ACC112 (cell line): Measurements from ENCODE around the gene XAB2.
"Not testable (repeated sequence)": the region's sequence is repeated elsewhere in the genome, so short reads cannot be mapped to it uniquely, and the experiment has no call there.

Source experiments
- H2AFZ ChIP-seq: fragments of 200-600 bp; sonication (generic); one replicate; pipeline ENCODE4 v1.6.0; 2017; ENCODE audit warnings: antibody characterized with exemption, low read length; ENCODE audit not compliant: unreplicated experiment
- H3K27ac ChIP-seq: fragments of 200-600 bp; sonication (generic); 2 replicates; pipeline ENCODE4 v1.5.1; 2014; ENCODE audit warnings: low read depth, mild to moderate bottlenecking, antibody characterized with exemption, low read length, moderate library complexity
- H3K27me3 ChIP-seq: fragments of 200-600 bp; sonication (generic); 2 replicates; pipeline ENCODE4 v1.6.1; 2014; ENCODE audit warnings: mild to moderate bottlenecking, antibody characterized with exemption, low read length, moderate library complexity, mixed read lengths; ENCODE audit not compliant: insufficient read depth
- H3K36me3 ChIP-seq: fragments of 200-600 bp; sonication (generic); 2 replicates; pipeline ENCODE4 v1.6.1; 2016; ENCODE audit warnings: mild to moderate bottlenecking, antibody characterized with exemption, low read length, moderate library complexity, mixed read lengths; ENCODE audit not compliant: insufficient read depth
- H3K4me1 ChIP-seq: fragments of 200-600 bp; sonication (generic); one replicate; pipeline ENCODE4 v1.6.1; 2016; ENCODE audit warnings: low read length, mixed read lengths; ENCODE audit not compliant: insufficient read depth, unreplicated experiment, control insufficient read depth
- H3K4me3 ChIP-seq: fragments of 200-600 bp; sonication (generic); 2 replicates; pipeline ENCODE4 v1.5.1; 2014; ENCODE audit warnings: mild to moderate bottlenecking, low read depth, low read length
- H3K79me2 ChIP-seq: fragments of 200-600 bp; sonication (generic); one replicate; pipeline ENCODE4 v1.6.0; 2016; ENCODE audit warnings: low read length; ENCODE audit not compliant: control insufficient read depth, unreplicated experiment, insufficient read depth

Gene XAB2

DNA sequence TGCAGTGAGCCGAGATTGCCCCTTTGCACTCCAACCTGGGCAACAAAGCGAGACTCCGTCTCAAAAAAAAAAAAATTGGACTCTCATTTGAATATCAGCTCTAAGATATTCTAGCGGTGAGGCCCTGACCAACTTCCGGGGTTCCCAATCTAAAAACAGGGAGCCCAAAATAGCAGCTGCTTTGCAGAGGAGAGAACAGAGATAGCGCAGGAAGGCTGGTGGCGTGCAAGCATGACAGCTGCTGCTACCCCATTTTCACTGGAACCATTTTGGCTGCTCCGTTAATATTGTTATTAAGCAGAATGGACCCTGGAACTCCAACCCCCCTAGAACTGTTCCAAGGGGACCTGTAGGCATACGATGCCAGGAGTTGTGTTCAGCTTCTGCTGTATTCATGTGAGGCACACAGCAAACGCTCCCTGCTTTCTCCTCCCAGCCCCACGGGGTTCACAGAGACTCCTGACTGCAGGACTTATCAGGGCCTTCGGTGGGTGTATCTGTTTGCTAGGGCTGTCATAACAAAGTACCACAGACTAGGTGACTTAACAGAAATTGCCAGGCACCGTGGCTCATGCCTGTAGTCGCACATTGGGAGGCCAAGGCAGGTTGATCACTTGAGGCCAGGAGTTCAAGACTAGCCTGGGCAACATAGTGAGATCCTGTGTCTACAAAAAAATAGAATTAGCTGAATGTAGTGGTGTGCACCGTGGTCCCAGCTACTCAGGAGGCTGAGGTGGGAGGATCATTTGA is 19.1 kb upstream of the XAB2 start:
- no peaks in the 10 kb centered on the region for H3K4me1 ChIP-seq
- H3K27ac ChIP-seq = no peak overlapping the region
- H3K4me3 ChIP-seq = no peak overlapping the region

DNA sequence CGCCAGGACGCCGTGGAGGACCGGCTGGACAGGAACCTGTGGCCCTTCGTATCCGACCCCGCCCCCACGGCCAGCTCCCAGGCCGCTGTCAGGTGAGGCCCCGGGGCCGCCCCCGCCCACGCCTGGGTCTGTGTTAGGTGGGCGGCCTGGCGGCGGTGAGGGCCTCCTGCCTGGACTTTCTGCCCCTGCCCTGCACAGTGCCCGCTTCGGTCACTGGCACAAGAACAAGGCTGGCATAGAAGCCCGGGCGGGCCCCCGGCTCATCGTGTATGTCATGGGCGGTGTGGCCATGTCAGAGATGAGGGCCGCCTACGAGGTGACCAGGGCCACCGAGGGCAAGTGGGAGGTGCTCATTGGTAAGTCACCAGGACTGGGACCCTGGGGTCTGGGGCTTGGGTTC is 17.8 kb upstream of the XAB2 start:
- no peak overlapping the region for H3K4me3 ChIP-seq
- H3K79me2 ChIP-seq = no peaks in the 10 kb centered on the region
- H3K36me3 ChIP-seq = no peaks in the 10 kb centered on the region
- H3K4me1 ChIP-seq = no peaks in the 10 kb centered on the region
- H3K27me3 ChIP-seq = no peaks in the 10 kb centered on the region
- no peak overlapping the region for H3K27ac ChIP-seq
- no peak overlapping the region for H2AFZ ChIP-seq

More for the DNA sequence above, 19.1 kb upstream of the XAB2 start:
- Histone ChIP-seq H3K27me3 (no peaks in the 10 kb centered on the region), H3K36me3 (no peaks in the 10 kb centered on the region), H3K79me2 (no peaks in the 10 kb centered on the region), H2AFZ (no peak overlapping the region)

DNA sequence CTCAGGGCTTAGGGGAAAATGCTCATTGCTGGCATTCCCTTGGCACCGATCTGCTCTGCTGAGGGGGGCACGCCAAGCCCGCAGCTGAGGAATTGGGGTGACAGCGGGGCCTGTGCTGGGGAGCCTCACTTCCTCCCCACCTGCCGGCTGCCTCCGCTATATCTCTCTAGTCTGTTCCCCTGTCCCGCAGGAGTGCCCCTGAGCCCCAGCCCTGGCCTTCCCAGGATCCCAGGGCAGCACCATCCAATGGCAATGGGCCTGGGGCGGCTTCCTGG is 17.0 kb upstream of the XAB2 start:
- no peak overlapping the region for H2AFZ ChIP-seq
- H3K27me3 ChIP-seq = no peaks in the 10 kb centered on the region
- H3K27ac ChIP-seq = no peak overlapping the region
- no peaks in the 10 kb centered on the region for H3K4me1 ChIP-seq
- no peak overlapping the region for H3K4me3 ChIP-seq
- no peaks in the 10 kb centered on the region for H3K36me3 ChIP-seq
- no peaks in the 10 kb centered on the region for H3K79me2 ChIP-seq

DNA sequence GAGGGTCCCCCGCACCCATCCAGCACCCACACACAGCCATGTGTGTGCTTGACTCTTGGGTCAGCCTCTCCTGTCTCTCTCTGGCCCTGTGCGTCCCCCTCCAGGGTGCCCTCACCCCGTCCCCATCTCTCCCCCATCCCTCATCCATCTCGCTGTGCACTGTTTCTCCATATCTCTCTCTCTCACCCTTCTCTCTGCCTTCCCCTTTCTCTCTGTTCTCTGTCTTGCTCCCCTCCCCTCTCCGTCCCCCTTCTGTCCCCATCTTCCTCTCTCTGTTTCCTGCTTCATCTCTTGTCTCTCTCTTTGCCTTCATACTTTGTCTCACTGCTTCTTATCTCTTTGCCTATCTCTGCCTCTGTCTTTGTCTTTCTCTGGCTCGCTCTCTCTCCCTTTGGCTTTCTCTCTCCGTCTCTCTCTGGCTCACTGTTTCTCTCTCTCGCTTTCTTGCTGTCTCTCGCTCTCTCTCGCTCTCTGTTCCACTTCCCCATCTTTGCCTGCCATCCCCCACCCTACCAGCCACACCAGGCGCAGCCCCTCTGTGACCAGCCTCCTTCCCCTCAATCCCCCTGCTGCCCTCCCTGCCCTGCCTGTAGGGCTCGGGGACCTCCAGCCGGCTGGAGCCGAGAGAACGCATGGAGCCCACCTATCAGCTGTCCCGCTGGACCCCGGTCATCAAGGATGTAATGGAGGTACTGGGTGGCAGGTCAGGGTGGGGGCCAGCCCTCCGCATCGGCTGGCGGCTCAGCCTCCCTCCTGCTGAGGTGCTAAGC is 16.5 kb upstream of the XAB2 start:
- no peak overlapping the region for H3K27ac ChIP-seq
- no peaks in the 10 kb centered on the region for H3K36me3 ChIP-seq
- H3K27me3 ChIP-seq = no peaks in the 10 kb centered on the region
- no peaks in the 10 kb centered on the region for H3K79me2 ChIP-seq
- H3K4me3 ChIP-seq = no peak overlapping the region
- no peaks in the 10 kb centered on the region for H3K4me1 ChIP-seq
- H2AFZ ChIP-seq = no peak overlapping the region

DNA sequence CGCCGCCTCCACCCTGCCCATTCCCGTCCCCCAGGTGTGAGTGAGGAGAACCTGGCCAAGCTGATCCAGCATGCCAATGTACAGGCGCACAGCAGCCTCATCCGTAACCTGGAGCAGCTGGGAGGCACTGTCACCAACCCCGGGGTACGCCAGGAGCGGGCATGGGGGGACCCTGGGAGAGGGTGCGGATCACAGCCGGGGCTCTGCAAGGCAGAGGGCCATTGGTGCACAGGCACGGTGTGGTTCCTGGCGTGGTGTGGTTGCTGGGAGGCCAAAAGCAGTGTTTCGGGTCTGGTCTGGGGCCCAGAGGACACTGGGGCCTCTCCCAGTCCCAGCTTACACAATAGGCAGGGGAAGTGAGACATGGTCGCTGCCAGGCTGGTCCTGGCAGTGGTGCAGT is 15.8 kb upstream of the XAB2 start:
- Histone ChIP-seq H3K27me3 (no peaks in the 10 kb centered on the region), H3K36me3 (no peaks in the 10 kb centered on the region), H2AFZ (no peak overlapping the region), H3K4me1 (no peaks in the 10 kb centered on the region), H3K27ac (no peak overlapping the region), H3K79me2 (no peaks in the 10 kb centered on the region), H3K4me3 (no peak overlapping the region)

DNA sequence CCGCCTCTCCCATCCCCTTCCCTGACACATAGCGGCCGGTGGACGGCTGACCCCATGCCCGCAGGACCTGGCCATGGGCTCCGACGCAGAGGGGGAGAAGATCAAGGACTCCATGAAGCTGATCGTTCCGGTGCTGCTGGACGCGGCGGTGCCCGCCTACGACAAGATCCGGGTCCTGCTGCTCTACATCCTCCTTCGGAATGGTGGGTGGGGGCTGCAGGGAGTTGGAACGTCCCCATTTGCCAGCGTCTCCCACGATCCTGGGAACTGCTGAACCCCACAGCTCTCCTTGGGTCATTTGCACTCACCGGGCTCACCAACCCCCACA is 15.2 kb upstream of the XAB2 start:
- Histone ChIP-seq H3K36me3 (no peaks in the 10 kb centered on the region), H2AFZ (no peak overlapping the region), H3K27me3 (no peaks in the 10 kb centered on the region), H3K4me1 (no peaks in the 10 kb centered on the region), H3K79me2 (no peaks in the 10 kb centered on the region), H3K27ac (no peak overlapping the region), H3K4me3 (no peak overlapping the region)

DNA sequence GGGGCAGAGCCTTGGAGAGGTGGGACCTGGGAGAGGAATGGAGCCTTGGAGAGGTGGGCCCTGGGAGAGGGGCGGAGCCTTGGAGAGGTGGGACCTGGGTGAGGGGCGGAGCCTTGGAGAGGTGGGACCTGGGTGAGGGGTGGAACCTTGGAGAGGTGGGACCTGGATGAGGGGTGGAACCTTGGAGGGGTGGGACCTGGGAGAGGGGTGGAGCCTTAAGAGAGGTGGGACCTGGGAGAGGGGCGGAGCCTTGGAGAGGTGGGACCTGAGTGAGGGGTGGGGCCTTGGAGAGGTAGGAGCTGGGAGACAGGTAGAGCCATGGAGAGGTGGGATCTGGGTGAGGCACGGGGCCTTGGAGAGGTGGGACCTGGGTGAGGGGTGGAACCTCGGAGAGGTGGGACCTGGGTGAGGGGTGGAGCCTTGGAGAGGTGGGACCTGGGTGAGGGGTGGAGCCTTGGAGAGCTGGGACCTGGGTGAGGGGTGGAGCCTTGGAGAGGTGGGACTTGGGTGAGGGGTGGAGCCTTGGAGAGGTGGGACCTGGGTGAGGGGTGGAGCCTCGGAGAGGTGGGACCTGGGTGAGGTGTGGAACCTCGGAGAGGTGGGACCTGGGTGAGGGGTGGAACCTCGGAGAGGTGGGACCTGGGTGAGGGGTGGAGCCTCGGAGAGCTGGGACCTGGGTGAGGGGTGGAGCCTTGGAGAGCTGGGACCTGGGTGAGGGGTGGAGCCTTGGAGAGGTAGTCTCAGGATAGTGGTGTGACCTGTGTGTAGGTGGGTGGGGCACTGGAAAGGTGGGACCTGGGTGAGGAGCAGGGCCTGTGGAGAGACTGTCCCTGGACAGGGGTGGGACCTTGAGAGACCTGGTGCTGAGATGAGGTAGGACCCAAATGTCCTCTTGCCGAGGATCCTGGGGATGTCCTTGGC is 14.5 kb upstream of the XAB2 start:
- not testable (repeated sequence) for H3K4me1 ChIP-seq, H2AFZ ChIP-seq, H3K4me3 ChIP-seq, H3K27me3 ChIP-seq, H3K79me2 ChIP-seq, H3K36me3 ChIP-seq, H3K27ac ChIP-seq

DNA sequence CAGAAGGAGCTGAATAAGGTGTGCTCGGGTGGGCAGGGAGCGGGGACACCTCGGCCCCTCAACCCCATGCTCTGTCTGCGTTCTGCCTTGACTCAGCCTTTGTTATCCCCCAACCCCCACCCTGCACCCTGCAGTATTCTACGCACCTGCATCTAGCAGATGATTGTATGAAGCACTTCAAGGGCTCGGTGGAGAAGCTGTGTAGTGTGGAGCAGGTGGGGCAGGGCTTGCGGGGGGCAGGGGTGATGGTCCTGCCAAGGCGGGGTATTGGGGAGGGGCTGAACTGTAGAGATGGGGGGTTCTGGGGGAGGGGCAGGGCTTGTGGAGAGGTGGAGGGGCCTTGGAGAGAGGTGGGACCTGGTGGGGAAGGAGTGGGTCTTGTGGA is 13.7 kb upstream of the XAB2 start:
- H3K4me1 ChIP-seq = no peaks in the 10 kb centered on the region

DNA sequence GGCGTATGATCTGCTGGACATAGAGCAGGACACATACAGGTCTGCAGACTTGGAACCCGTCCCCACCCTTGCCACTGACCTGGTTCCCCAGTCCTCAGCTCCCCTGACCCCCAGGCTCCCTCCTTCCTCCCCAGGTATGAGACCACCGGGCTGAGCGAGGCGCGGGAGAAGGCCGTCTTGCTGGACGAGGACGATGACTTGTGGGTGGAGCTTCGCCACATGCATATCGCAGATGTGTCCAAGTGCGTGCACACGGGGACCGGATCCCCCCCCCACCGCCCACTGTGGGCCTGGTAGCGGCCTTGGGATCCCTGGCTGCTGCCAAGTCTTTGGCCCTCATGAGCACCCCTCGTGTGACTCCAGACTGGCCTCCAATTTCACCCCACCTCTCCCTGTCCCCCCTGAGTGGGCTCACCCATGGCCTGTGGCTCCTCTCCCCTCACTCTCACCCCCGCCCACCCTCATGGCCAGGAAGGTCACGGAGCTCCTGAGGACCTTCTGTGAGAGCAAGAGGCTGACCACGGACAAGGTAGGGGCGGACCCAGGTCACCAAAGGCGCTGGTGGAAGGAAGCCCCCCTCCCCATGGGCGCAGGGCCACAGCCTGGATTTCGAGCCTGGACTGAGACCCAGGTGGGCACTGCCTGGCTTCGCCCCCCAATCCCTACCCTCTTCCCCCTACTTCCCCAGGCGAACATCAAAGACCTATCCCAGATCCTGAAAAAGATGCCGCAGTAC is 13.1 kb upstream of the XAB2 start:
- Histone ChIP-seq H2AFZ (no peak overlapping the region), H3K27ac (no peak overlapping the region), H3K4me3 (no peak overlapping the region), H3K27me3 (no peaks in the 10 kb centered on the region), H3K4me1 (no peaks in the 10 kb centered on the region), H3K36me3 (no peaks in the 10 kb centered on the region), H3K79me2 (no peaks in the 10 kb centered on the region)

More for the DNA sequence above, 13.7 kb upstream of the XAB2 start:
- H3K27ac ChIP-seq = no peak overlapping the region
- H2AFZ ChIP-seq = no peak overlapping the region
- H3K36me3 ChIP-seq = no peaks in the 10 kb centered on the region
- H3K4me3 ChIP-seq = no peak overlapping the region
- H3K79me2 ChIP-seq = no peaks in the 10 kb centered on the region
- no peaks in the 10 kb centered on the region for H3K27me3 ChIP-seq
